ENCODE data around the gene THEMIS. TPM values are rescaled to one million over a fixed set of nuclear protein-coding genes. Genes with fewer than 3 reads are reported as not detected.

The THEMIS gene
- total and polyA plus RNA-seq, 11 donors = 0.01 to 2.3 (median 0.39) TPM; not detected in 6

GRCh38 chr6:127775371-127775770 lies 125.5 kb downstream of the THEMIS start:
- WGBS, 4 donors = 58 to 72% (median 61%) methylated on average over 1 of the region's 1 CpG
- ATAC-seq (no peak), DNase-seq (no peak)
- Histone ChIP-seq H3K4me3 (no peak overlapping the region), H3K4me1 (no peaks in the 10 kb centered on the region), H3K9me3 (peaks cover 0 to 7% (median 0%) of the 10 kb centered on the region in 12 donors), H3K27me3 (no peaks in the 10 kb centered on the region), H3K36me3 (no peaks in the 10 kb centered on the region), H3K27ac (no peak overlapping the region)
- TF ChIP-seq CTCF (IDR thresholded peaks at IDR 0.05) (no peak), POLR2A (IDR thresholded peaks at IDR 0.05) (no peak)
- intact Hi-C loops (cut with DNase I) = no loop called here

- WGBS, 4 donors = 49 to 67% (median 62%) methylated on average over 4 of the region's 4 CpGs
- H3K9me3 ChIP-seq = peaks cover 0 to 7% (median 0%) of the 10 kb centered on the region in 12 donors
- TF ChIP-seq CTCF (IDR thresholded peaks at IDR 0.05) (no peak), POLR2A (IDR thresholded peaks at IDR 0.05) (no peak)
- ATAC-seq (no peak), DNase-seq (no peak)
- intact Hi-C loops (cut with DNase I) = no loop called here
- no peak overlapping the region for H3K4me3 ChIP-seq
- H3K27ac ChIP-seq = no peak overlapping the region
- H3K27me3 ChIP-seq = no peaks in the 10 kb centered on the region
- H3K36me3 ChIP-seq = no peaks in the 10 kb centered on the region
- H3K4me1 ChIP-seq = no peaks in the 10 kb centered on the region
Measured at GRCh38 chr6:127768745-127769144, 132.1 kb downstream of the THEMIS start.

- Histone ChIP-seq H3K27ac (no peak overlapping the region), H3K9me3 (peaks cover 0 to 7% (median 0%) of the 10 kb centered on the region in 12 donors), H3K4me1 (no peaks in the 10 kb centered on the region), H3K27me3 (no peaks in the 10 kb centered on the region), H3K36me3 (no peaks in the 10 kb centered on the region), H3K4me3 (no peak overlapping the region)
- intact Hi-C loops (cut with DNase I) = no loop called here
- DNase-seq (no peak), ATAC-seq (no peak)
- TF ChIP-seq CTCF (IDR thresholded peaks at IDR 0.05) (no peak), POLR2A (IDR thresholded peaks at IDR 0.05) (no peak)
- WGBS, 4 donors = 52 to 63% (median 59%) methylated on average over 3 of the region's 3 CpGs
Measured at GRCh38 chr6:127768223-127768622, 132.6 kb downstream of the THEMIS start.

- DNase-seq (no peak), ATAC-seq (no peak)
- Histone ChIP-seq H3K27me3 (no peaks in the 10 kb centered on the region), H3K9me3 (peaks cover 0 to 3% (median 0%) of the 10 kb centered on the region in 12 donors), H3K27ac (no peak overlapping the region), H3K4me1 (no peaks in the 10 kb centered on the region), H3K36me3 (no peaks in the 10 kb centered on the region), H3K4me3 (no peak overlapping the region)
- no peak for TF ChIP-seq POLR2A (IDR thresholded peaks at IDR 0.05)
- no peak for TF ChIP-seq CTCF (IDR thresholded peaks at IDR 0.05)
- 90 to 91% (median 90%) methylated on average over 2 of the region's 2 CpGs for WGBS, 4 donors
- intact Hi-C loops (cut with DNase I) = no loop called here
Measured at GRCh38 chr6:127765949-127766348, 134.9 kb downstream of the THEMIS start.

Data from heart left ventricle (tissue), 16 donors.